Neural cell (in vitro differentiated cells): Measurements from ENCODE around the gene TRUB1. TPM values are rescaled to one million over a fixed set of nuclear protein-coding genes. Genes with fewer than 3 reads are reported as not detected.

Experiments used
- H2AFZ ChIP-seq: fragments of 200-600, 300-800 bp; sonication (generic), shearing (Covaris generic); 2 replicates; pipeline ENCODE4 v1.6.0; 2014; ENCODE audit warnings: low read depth, mild to moderate bottlenecking, antibody characterized with exemption, low read length, moderate library complexity
- H3F3A ChIP-seq: fragments of 200-600 bp; shearing (Covaris generic); 2 replicates; pipeline ENCODE4 v1.6.1; 2016; ENCODE audit warnings: mild to moderate bottlenecking, moderate library complexity, mixed read lengths, antibody characterized with exemption, low read length; ENCODE audit not compliant: insufficient read depth, poor library complexity, severe bottlenecking
- H3K27ac ChIP-seq: fragments of 200-600, 300-800 bp; sonication (generic), shearing (Covaris generic); 2 replicates; pipeline ENCODE4 v1.5.1; 2014; ENCODE audit warnings: mild to moderate bottlenecking, low read length, moderate library complexity
- H3K27me3 ChIP-seq: fragments of 300-800, 200-600 bp; sonication (generic), shearing (Covaris generic); 2 replicates; pipeline ENCODE4 v1.6.0; 2014; ENCODE audit warnings: mild to moderate bottlenecking, low read depth, low read length, moderate library complexity; ENCODE audit not compliant: insufficient read depth
- H3K36me3 ChIP-seq: fragments of 300-800, 200-600 bp; sonication (generic), shearing (Covaris generic); 2 replicates; pipeline ENCODE4 v1.5.1; 2014; ENCODE audit warnings: mild to moderate bottlenecking, antibody characterized with exemption, low read length, moderate library complexity; ENCODE audit not compliant: insufficient read depth
- H3K4me2 ChIP-seq: fragments of 300-800, 200-600 bp; sonication (generic), shearing (Covaris generic); 2 replicates; pipeline ENCODE4 v1.6.0; 2014; ENCODE audit warnings: mild to moderate bottlenecking, low read length
- H3K4me3 ChIP-seq: fragments of 300-800, 200-600 bp; sonication (generic), shearing (Covaris generic); 2 replicates; pipeline ENCODE4 v1.5.1; 2014; ENCODE audit warnings: mild to moderate bottlenecking, low read length, moderate library complexity
- H3K79me2 ChIP-seq: fragments of 200-600 bp; shearing (Covaris generic); replicated peaks from 2 replicates; pipeline ENCODE4 v1.6.0; 2014; ENCODE audit warnings: mild to moderate bottlenecking, low read length, moderate library complexity; ENCODE audit not compliant: insufficient read depth
- H3K9ac ChIP-seq: fragments of 300-800, 200-600 bp; sonication (generic), shearing (Covaris generic); 2 replicates; pipeline ENCODE4 v1.6.1; 2016; ENCODE audit warnings: mild to moderate bottlenecking, low read length, mixed read lengths
- H3K9me2 ChIP-seq: fragments of 200-600 bp; shearing (Covaris generic); 2 replicates; pipeline ENCODE4 v1.6.1; 2016; ENCODE audit warnings: mild to moderate bottlenecking, low read length, mixed read lengths; ENCODE audit not compliant: insufficient read depth
- H3K9me3 ChIP-seq: fragments of 200-600, 300-800 bp; sonication (generic), shearing (Covaris generic); 2 replicates; pipeline ENCODE4 v1.6.1; 2016; ENCODE audit warnings: mild to moderate bottlenecking, mixed run types, low read length, moderate library complexity, mixed read lengths
- H4K20me1 ChIP-seq: fragments of 200-600 bp; shearing (Covaris generic); 2 replicates; pipeline ENCODE4 v1.6.1; 2016; ENCODE audit warnings: mild to moderate bottlenecking, mixed run types; ENCODE audit not compliant: insufficient read depth
- CTCF ChIP-seq: fragments of 450-650 bp; IDR thresholded peaks from 2 replicates; pipeline ENCODE4 v1.5.1; 2014; ENCODE audit warnings: antibody characterized with exemption, mild to moderate bottlenecking, moderate library complexity; ENCODE audit not compliant: poor library complexity, severe bottlenecking
- EP300 ChIP-seq: fragments of 450-650 bp; conservative IDR thresholded peaks from 2 replicates; pipeline ENCODE4 v1.6.1; 2014; ENCODE audit warnings: antibody characterized with exemption, mild to moderate bottlenecking, moderate library complexity; ENCODE audit not compliant: poor library complexity, severe bottlenecking
- EZH2 ChIP-seq: fragments of 200-600, 300-800 bp; shearing (Covaris generic), sonication (generic); IDR thresholded peaks from 2 replicates; pipeline ENCODE4 v1.6.1; 2014; ENCODE audit warnings: antibody characterized with exemption, low read length, borderline replicate concordance, mild to moderate bottlenecking; ENCODE audit not compliant: insufficient read depth, poor library complexity, severe bottlenecking
- MXI1 ChIP-seq: fragments of 450-650 bp; conservative IDR thresholded peaks from 2 replicates; pipeline ENCODE4 v1.6.1; 2014; ENCODE audit warnings: antibody characterized with exemption, mild to moderate bottlenecking; ENCODE audit not compliant: poor library complexity, severe bottlenecking
- POLR2AphosphoS5 ChIP-seq: IDR thresholded peaks from 2 replicates; pipeline ENCODE4 v1.6.1; 2012
- RAD21 ChIP-seq: fragments of 450-650 bp; conservative IDR thresholded peaks from 2 replicates; pipeline ENCODE4 v1.6.1; 2014; ENCODE audit warnings: antibody characterized with exemption, mild to moderate bottlenecking, moderate library complexity
- REST ChIP-seq: IDR thresholded peaks from 2 replicates; pipeline ENCODE4 v1.6.1; 2012; ENCODE audit warnings: borderline replicate concordance
- SMC3 ChIP-seq: fragments of 450-650 bp; conservative IDR thresholded peaks from 2 replicates; pipeline ENCODE4 v1.6.1; 2014; ENCODE audit warnings: antibody characterized with exemption, mild to moderate bottlenecking, moderate library complexity; ENCODE audit not compliant: poor library complexity
- TAF1 ChIP-seq: IDR thresholded peaks from 2 replicates; pipeline ENCODE4 v1.6.1; 2012; ENCODE audit warnings: low read depth
- polyA plus RNA-seq: library from polyadenylated mRNA; depleted of rRNA; stranded (reverse); fragments of >200 nt; gene quantifications from 2 replicates; pipeline ENCODE4 v1.2.3, GENCODE V29; 2014

TRUB1 gene
- polyA plus RNA-seq, 1 donor from 2014 or later = 48.8 TPM

- Histone ChIP-seq H3K27ac (no peak overlapping the region), H3K9ac (no peak overlapping the region), H2AFZ (no peak overlapping the region), H3K9me2 (no peaks in the 10 kb centered on the region), H3K79me2 (no peaks in the 10 kb centered on the region), H3K4me2 (no peak overlapping the region), H3K27me3 (no peaks in the 10 kb centered on the region), H3K9me3 (no peaks in the 10 kb centered on the region), H3K36me3 (no peaks in the 10 kb centered on the region), H4K20me1 (no peaks in the 10 kb centered on the region), H3K4me3 (no peak overlapping the region), H3F3A (no peaks in the 10 kb centered on the region)
- TF ChIP-seq CTCF = no peak
- TF ChIP-seq RAD21 = no peak
Measured at GRCh38 chr10:114992189-114992775, 54.3 kb downstream of the TRUB1 start.

- no peak overlapping the region for H3K9ac ChIP-seq
- H3K79me2 ChIP-seq = no peaks in the 10 kb centered on the region
- H3K27me3 ChIP-seq = no peaks in the 10 kb centered on the region
- no peaks in the 10 kb centered on the region for H3K9me2 ChIP-seq
- no peak overlapping the region for H3K4me3 ChIP-seq
- no peak overlapping the region for H3K4me2 ChIP-seq
- TF ChIP-seq EP300 = no peak
- no peak for TF ChIP-seq CTCF
- TF ChIP-seq SMC3 = no peak
- no peak for TF ChIP-seq MXI1
- TF ChIP-seq TAF1 = no peak
- no peak for TF ChIP-seq EZH2
- TF ChIP-seq RAD21 = no peak
- no peak for TF ChIP-seq POLR2AphosphoS5
- no peak for TF ChIP-seq REST
- H3K36me3 ChIP-seq = no peaks in the 10 kb centered on the region
- no peaks in the 10 kb centered on the region for H3K9me3 ChIP-seq
- H3F3A ChIP-seq = no peaks in the 10 kb centered on the region
- H4K20me1 ChIP-seq = no peaks in the 10 kb centered on the region
- no peak overlapping the region for H2AFZ ChIP-seq
- no peak overlapping the region for H3K27ac ChIP-seq
Measured at GRCh38 chr10:114995468-114996247, 57.7 kb downstream of the TRUB1 start.
